ENCODE data around the gene KCNK10. TPM values are rescaled to one million over a fixed set of nuclear protein-coding genes. Genes with fewer than 3 reads are reported as not detected.

KCNK10 gene
- total RNA-seq, 1 donor from 2014 or later = 1.4 TPM

DNA sequence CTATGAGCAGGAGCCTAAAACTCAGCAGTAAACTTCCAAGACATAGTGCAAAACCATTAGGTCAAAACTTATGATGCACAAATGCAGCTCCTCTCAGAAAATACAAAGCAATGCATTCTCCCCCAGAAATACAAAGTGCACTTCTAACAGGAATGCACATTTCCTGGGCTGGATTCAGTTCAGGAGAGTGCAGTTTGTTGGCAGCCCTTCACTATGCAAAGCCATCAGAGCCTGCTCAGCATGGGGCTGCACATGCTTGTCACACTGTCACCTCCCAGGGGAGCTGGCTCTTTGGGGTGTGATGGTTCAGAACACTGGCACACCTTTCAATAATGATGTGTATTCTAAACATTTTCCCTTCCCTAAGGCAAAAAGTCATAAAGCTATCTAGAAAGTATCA is 110.4 kb downstream of the KCNK10 start:
- no peak for DNase-seq (ENCODE audit: extremely low spot score, unreplicated experiment)
- TF ChIP-seq, protein P1, sequence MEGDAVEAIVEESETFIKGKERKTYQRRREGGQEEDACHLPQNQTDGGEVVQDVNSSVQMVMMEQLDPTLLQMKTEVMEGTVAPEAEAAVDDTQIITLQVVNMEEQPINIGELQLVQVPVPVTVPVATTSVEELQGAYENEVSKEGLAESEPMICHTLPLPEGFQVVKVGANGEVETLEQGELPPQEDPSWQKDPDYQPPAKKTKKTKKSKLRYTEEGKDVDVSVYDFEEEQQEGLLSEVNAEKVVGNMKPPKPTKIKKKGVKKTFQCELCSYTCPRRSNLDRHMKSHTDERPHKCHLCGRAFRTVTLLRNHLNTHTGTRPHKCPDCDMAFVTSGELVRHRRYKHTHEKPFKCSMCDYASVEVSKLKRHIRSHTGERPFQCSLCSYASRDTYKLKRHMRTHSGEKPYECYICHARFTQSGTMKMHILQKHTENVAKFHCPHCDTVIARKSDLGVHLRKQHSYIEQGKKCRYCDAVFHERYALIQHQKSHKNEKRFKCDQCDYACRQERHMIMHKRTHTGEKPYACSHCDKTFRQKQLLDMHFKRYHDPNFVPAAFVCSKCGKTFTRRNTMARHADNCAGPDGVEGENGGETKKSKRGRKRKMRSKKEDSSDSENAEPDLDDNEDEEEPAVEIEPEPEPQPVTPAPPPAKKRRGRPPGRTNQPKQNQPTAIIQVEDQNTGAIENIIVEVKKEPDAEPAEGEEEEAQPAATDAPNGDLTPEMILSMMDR (conservative IDR thresholded peaks at IDR 0.05) = no peak
- Mint-ChIP-seq H3K27me3 (no peaks in the 10 kb centered on the region), H3K27ac (no peak overlapping the region), H3K4me1 (ENCODE audit: unreplicated experiment) (no peaks in the 10 kb centered on the region), H3K9me3 (no peaks in the 10 kb centered on the region), H3K36me3 (no peaks in the 10 kb centered on the region), H3K4me3 (no peak overlapping the region)

DNA sequence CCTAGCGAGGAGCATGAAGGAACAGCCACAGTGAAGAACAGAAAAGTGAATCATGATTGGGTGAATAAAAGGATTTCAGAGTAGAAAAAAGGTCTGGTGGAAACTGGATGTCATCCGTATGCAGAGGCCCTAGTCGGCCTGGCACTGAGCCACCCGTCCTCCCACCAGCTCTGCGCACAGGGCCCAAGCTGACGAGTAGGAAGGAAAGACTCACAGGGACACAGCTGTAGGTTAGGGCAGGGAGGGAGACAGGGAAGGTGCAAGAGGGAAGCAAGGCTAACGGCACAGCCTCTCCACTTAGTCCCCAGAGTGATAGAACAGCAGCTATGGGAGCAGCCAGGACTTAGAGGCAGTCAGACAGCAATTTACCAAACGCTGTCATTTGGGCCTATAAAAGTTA is 112.6 kb downstream of the KCNK10 start:
- no peak overlapping the region for H3K27ac Mint-ChIP-seq
- TF ChIP-seq, protein P1 (conservative IDR thresholded peaks at IDR 0.05) = no peak
- H3K4me1 Mint-ChIP-seq (ENCODE audit: unreplicated experiment) = no peaks in the 10 kb centered on the region
- H3K9me3 Mint-ChIP-seq = no peaks in the 10 kb centered on the region
- H3K27me3 Mint-ChIP-seq = no peaks in the 10 kb centered on the region
- no peak overlapping the region for H3K4me3 Mint-ChIP-seq
- no peaks in the 10 kb centered on the region for H3K36me3 Mint-ChIP-seq
- DNase-seq (ENCODE audit: extremely low spot score, unreplicated experiment) = no peak

DNA sequence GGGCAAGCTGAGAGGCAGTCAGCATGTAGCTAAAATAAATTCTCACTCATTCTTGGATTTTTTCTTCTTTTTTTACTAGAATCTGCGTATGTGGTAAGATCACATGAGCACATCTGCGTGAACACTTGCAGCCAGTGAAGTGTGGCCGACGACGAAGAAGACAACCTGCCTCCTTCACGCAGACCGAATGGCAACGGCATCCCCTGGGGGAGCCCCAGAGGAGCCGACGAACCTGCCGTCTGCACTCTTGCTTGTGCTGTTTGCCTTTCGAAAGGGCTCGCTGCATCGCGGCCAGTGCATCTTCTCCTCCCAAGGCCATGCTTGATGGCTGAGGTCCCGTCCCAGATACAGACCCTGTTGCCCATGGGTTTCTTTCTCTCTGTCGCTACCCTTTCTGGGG is 113.8 kb downstream of the KCNK10 start:
- no peaks in the 10 kb centered on the region for H3K36me3 Mint-ChIP-seq
- no peak overlapping the region for H3K27ac Mint-ChIP-seq
- H3K4me3 Mint-ChIP-seq = no peak overlapping the region
- H3K4me1 Mint-ChIP-seq (ENCODE audit: unreplicated experiment) = no peaks in the 10 kb centered on the region
- no peaks in the 10 kb centered on the region for H3K9me3 Mint-ChIP-seq
- no peak for DNase-seq (ENCODE audit: extremely low spot score, unreplicated experiment)
- TF ChIP-seq, protein P1 (conservative IDR thresholded peaks at IDR 0.05) = no peak
- peaks cover 4% of the 10 kb centered on the region for H3K27me3 Mint-ChIP-seq

DNA sequence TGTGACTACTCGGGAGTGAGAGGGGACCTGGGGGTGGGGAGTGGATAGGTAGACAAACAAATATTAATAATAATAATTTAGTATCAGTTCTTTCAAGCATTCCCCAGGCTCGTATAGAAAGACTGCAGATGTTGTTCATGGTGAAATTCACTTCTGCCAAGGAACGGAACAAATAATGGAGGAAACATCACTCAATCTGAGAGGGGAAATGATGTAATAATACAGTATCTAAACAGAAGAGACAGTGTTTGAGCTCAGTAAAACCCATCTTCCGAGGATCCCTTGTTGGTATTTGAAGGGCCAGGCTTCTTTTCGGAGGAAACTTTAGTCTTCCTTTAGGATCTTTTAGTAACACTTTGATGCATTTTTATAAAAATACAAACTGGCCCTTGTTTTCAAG is 114.2 kb downstream of the KCNK10 start:
- Mint-ChIP-seq H3K4me1 (ENCODE audit: unreplicated experiment) (no peaks in the 10 kb centered on the region), H3K9me3 (no peaks in the 10 kb centered on the region), H3K27me3 (peaks cover 4% of the 10 kb centered on the region), H3K4me3 (no peak overlapping the region), H3K27ac (no peak overlapping the region), H3K36me3 (no peaks in the 10 kb centered on the region)
- DNase-seq (ENCODE audit: extremely low spot score, unreplicated experiment) = no peak
- TF ChIP-seq, protein P1 (conservative IDR thresholded peaks at IDR 0.05) = no peak

DNA sequence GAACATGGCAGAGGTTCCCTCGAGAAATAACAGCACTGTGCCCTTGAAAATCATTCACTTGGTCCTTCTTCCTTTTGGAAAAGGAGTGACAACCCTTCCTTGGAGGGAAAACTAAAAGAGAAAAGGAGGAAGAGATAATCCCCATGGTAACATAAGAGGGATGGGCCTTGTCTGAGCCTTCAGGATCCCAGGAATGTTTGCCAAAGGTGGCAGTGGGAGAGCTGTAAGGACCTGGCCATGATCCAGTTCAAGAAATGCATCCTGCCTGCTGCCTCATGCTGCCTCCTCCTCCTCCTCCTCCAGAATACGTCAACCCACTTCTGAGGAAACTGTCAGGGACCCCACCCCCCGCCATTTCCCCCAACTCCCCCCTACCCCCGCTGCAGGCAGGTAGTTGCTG is 118.8 kb downstream of the KCNK10 start:
- TF ChIP-seq, protein P1 (conservative IDR thresholded peaks at IDR 0.05) = no peak
- Mint-ChIP-seq H3K27ac (no peak overlapping the region), H3K4me3 (no peak overlapping the region), H3K4me1 (ENCODE audit: unreplicated experiment) (no peaks in the 10 kb centered on the region), H3K36me3 (no peaks in the 10 kb centered on the region), H3K9me3 (no peaks in the 10 kb centered on the region), H3K27me3 (peaks cover 6% of the 10 kb centered on the region)
- no peak for DNase-seq (ENCODE audit: extremely low spot score, unreplicated experiment)

DNA sequence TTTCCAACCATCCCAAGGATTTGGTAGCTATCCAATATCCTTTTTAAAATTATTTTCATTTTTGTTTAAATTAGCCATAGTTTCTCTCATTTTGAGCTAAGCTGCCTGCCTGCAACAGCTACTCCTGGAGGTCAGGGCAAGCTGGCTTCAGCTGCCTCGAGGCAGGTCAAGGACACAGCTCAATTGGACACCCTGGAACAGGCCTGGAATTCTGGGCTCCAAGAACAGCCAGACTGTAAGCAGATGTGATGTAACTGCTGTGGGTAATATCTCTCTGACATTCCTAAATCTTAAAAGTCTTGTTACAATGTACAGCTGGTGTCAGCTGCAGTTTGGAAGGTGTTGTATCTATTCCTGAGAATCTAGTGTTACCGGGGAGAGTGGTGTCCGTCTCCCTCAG is 119.8 kb downstream of the KCNK10 start:
- H3K27ac Mint-ChIP-seq = no peak overlapping the region
- DNase-seq (ENCODE audit: extremely low spot score, unreplicated experiment) = no peak
- H3K4me3 Mint-ChIP-seq = no peak overlapping the region
- no peaks in the 10 kb centered on the region for H3K9me3 Mint-ChIP-seq
- no peaks in the 10 kb centered on the region for H3K36me3 Mint-ChIP-seq
- TF ChIP-seq, protein P1 (conservative IDR thresholded peaks at IDR 0.05) = no peak
- no peaks in the 10 kb centered on the region for H3K4me1 Mint-ChIP-seq (ENCODE audit: unreplicated experiment)
- H3K27me3 Mint-ChIP-seq = peaks cover 6% of the 10 kb centered on the region
